GM12878 (cell line): ENCODE data around the gene TGM5. TPM values are rescaled to one million over a fixed set of nuclear protein-coding genes. Genes with fewer than 3 reads are reported as not detected.
A peak's percentile ranks its signal among the peaks of the same experiment; 100 is the strongest.

Source experiments
- ATAC-seq: fragments of 200-7000 bp; cut with Tn5 transposase; 3 replicates; pipeline ENCODE4 v1.9.1; 2020; ENCODE audit warnings: mild to moderate bottlenecking, moderate library complexity
- BruUV-seq: library from RNA; stranded (reverse); fragments of 400-500 nt; replicated peaks from 2 replicates; lab custom pipeline; 2021; lab: Mats Ljungman, UMichigan
- CTCF ChIA-PET: fragments of 300-600 bp; sonication (Branson Sonifier 250); formaldehyde crosslinking; extraction: SDS; loops from one replicate; lab custom pipeline; 2021; ENCODE audit warnings: inconsistent platforms; lab: Yijun Ruan, JAX
- POLR2A ChIA-PET: fragments of 350-600 bp; formaldehyde crosslinking; extraction: SDS; loops from one replicate; lab custom pipeline; 2021; ENCODE audit warnings: inconsistent platforms; lab: Charles Lee
- RAD21 ChIA-PET: fragments of 300-600 bp; sonication (Branson Sonifier 250); formaldehyde crosslinking; loops from one replicate; lab custom pipeline; 2023; ENCODE audit warnings: antibody characterized with exemption; ENCODE audit not compliant: unreplicated experiment; lab: Charles Lee
- SMC1A ChIA-PET: fragments of 300-600 bp; sonication (Branson Sonifier 250); formaldehyde crosslinking; loops from one replicate; lab custom pipeline; 2023; ENCODE audit not compliant: unreplicated experiment, uncharacterized antibody; lab: Charles Lee
- DNase-seq: peaks from one replicate; pipeline ENCODE4 v3.0.0-alpha.2; 2011; ENCODE audit warnings: low read depth, low spot score
- FAIRE-seq: peaks from 3 replicates; lab custom pipeline; 2011; peaks lifted over from hg19 to GRCh38; lab: Jason Lieb, UNC
- H2AFZ ChIP-seq: 2 replicates; pipeline ENCODE4 v1.6.0; 2011; ENCODE audit warnings: low read depth, low read length, control low read depth; ENCODE audit not compliant: control insufficient read depth
- H3K27ac ChIP-seq: 2 replicates; pipeline ENCODE4 v1.5.1; 2011; ENCODE audit warnings: control low read depth; ENCODE audit not compliant: control insufficient read depth, insufficient read depth
- H3K27me3 ChIP-seq, 2 experiments: replicated peaks in 1 of 2; 2 replicates each; pipeline versions ENCODE4 v1.6.0 to v1.6.1; 2011; ENCODE audit warnings: low read length in 1 of 2; ENCODE audit not compliant: control insufficient read depth in 2 of 2, insufficient read depth in 2 of 2
- H3K36me3 ChIP-seq, 2 experiments: 2 replicates each; pipeline ENCODE4 v1.5.1; 2011; ENCODE audit warnings: low read length in 1 of 2; ENCODE audit not compliant: control insufficient read depth in 2 of 2, insufficient read depth in 2 of 2
- H3K4me1 ChIP-seq: 2 replicates; pipeline ENCODE4 v1.6.1; 2011; ENCODE audit warnings: mild to moderate bottlenecking, low read length, moderate library complexity, mixed read lengths; ENCODE audit not compliant: control insufficient read depth, insufficient read depth
- H3K4me2 ChIP-seq: 2 replicates; pipeline ENCODE4 v1.6.0; 2011; ENCODE audit warnings: control low read depth; ENCODE audit not compliant: control insufficient read depth, insufficient read depth
- H3K4me3 ChIP-seq: fragments of 200-600 bp; sonication (generic); 2 replicates; pipeline ENCODE4 v1.5.1; 2016
- H3K79me2 ChIP-seq: 2 replicates; pipeline ENCODE4 v1.6.0; 2011; ENCODE audit warnings: low read length; ENCODE audit not compliant: control insufficient read depth, insufficient read depth
- H3K9ac ChIP-seq: 2 replicates; pipeline ENCODE4 v1.8.0; 2011; ENCODE audit warnings: low read length, control low read depth, mixed read lengths; ENCODE audit not compliant: control insufficient read depth, insufficient read depth
- H3K9me3 ChIP-seq: replicated peaks from 3 replicates; pipeline ENCODE4 v1.5.1; 2011; ENCODE audit warnings: mild to moderate bottlenecking, low read length; ENCODE audit not compliant: control insufficient read depth, insufficient read depth
- H4K20me1 ChIP-seq: 2 replicates; pipeline ENCODE4 v1.6.0; 2011; ENCODE audit not compliant: control insufficient read depth, insufficient read depth
- ASH2L ChIP-seq: fragments of 300-600, 200-600 bp; sonication (generic); IDR thresholded peaks from 2 replicates; pipeline ENCODE4 v1.6.1; 2017; ENCODE audit warnings: low read depth, mild to moderate bottlenecking, borderline replicate concordance
- BCL11A ChIP-seq: IDR thresholded peaks from 2 replicates; pipeline ENCODE4 v1.6.1; 2011; ENCODE audit warnings: low read depth, low read length
- BMI1 ChIP-seq: fragments of 450-650 bp; IDR thresholded peaks from 2 replicates; pipeline ENCODE4 v1.6.1; 2016; ENCODE audit warnings: mild to moderate bottlenecking, moderate library complexity, borderline replicate concordance
- CBX3 ChIP-seq: fragments of 200-600 bp; sonication (generic); IDR thresholded peaks from 2 replicates; pipeline ENCODE4 v1.6.1; 2016; ENCODE audit warnings: low read depth, borderline replicate concordance
- ESRRA ChIP-seq: IDR thresholded peaks from 2 replicates; pipeline ENCODE4 v1.6.1; 2012; ENCODE audit warnings: mild to moderate bottlenecking, low read length, improper control_type of control experiment
- KDM1A ChIP-seq: fragments of 200-600 bp; sonication (generic); IDR thresholded peaks from 2 replicates; pipeline ENCODE4 v1.6.1; 2016; ENCODE audit warnings: borderline replicate concordance
- KLF5 ChIP-seq: fragments of 450-650 bp; IDR thresholded peaks from 2 replicates; pipeline ENCODE4 v1.6.1; 2014; ENCODE audit warnings: mild to moderate bottlenecking; ENCODE audit not compliant: partially characterized antibody
- NFXL1 ChIP-seq: fragments of 450-650 bp; IDR thresholded peaks from 2 replicates; pipeline ENCODE4 v1.6.1; 2017; ENCODE audit warnings: antibody characterized with exemption, mild to moderate bottlenecking, borderline replicate concordance
- NFYA ChIP-seq: IDR thresholded peaks from 2 replicates; pipeline ENCODE4 v1.6.1; 2011; ENCODE audit warnings: low read depth, mild to moderate bottlenecking, low read length, improper control_type of control experiment, borderline replicate concordance
- POLR2AphosphoS2 ChIP-seq: IDR thresholded peaks from 2 replicates; pipeline ENCODE4 v1.6.1; 2011; ENCODE audit warnings: low read depth, mild to moderate bottlenecking, low read length, improper control_type of control experiment, moderate library complexity
- WGBS: methylation state at CpG from one replicate; pipeline ENCODE4 v1.1.6; 2016; ENCODE audit warnings: low lambda C conversion rate; ENCODE audit not compliant: insufficient replicate concordance, insufficient coverage; ENCODE audit errors: missing lambda C conversion rate; 5-methylcytosine and 5-hydroxymethylcytosine counted together
- in situ Hi-C: fragments of 300-500 bp; cut with MboI; formaldehyde crosslinking; loops from 9 replicates; pipeline ENCODE4 v1.14.3; 2018; ENCODE audit warnings: mixed read lengths
- intact Hi-C: fragments of 100-400 bp; cut with micrococcal nuclease; formaldehyde crosslinking; loops from one replicate; pipeline ENCODE4 v1.14.2; 2022; ENCODE audit not compliant: unreplicated experiment
- polyA plus RNA-seq, 11 experiments: library from polyadenylated mRNA; depleted of rRNA in 4 of 11; unstranded in 6 of 11; stranded (reverse) in 5 of 11; fragments of >200 nt; fragmentation: Nextera tagmentation in 4 of 11; fragmentation: Illumina TruSeq in 1 of 11; extraction: Ambion mirVana in 4 of 11; extraction: Trizol in 1 of 11; gene quantifications; 1 replicate in 1 of 11; 2 replicates in 10 of 11; pipeline versions ENCODE4 v1.2.1 to v1.2.3, GENCODE V29; 2011 to 2016; ENCODE audit warnings: inconsistent platforms in 2 of 11, missing spikeins in 2 of 11, low read depth in 1 of 11
- total RNA-seq, 4 experiments: library from RNA; depleted of rRNA in 3 of 4; stranded (reverse); fragments of >200 nt in 3 of 4; fragmentation: Illumina TruSeq in 1 of 4; extraction: Trizol in 1 of 4; gene quantifications; 2 replicates each; pipeline versions ENCODE4 v1.2.1 to v1.2.3, GENCODE V29; 2013 to 2021
- TF ChIP-seq, protein P1 (sequence below): IDR thresholded peaks from 2 replicates; pipeline ENCODE4 v1.6.1; 2012; ENCODE audit warnings: low read length, inconsistent platforms
- TF ChIP-seq, protein P2 (sequence below): fragments of 450-650 bp; IDR thresholded peaks from 2 replicates; pipeline ENCODE4 v1.6.1; 2017; ENCODE audit warnings: mild to moderate bottlenecking, moderate library complexity

TGM5 gene
- total and polyA plus RNA-seq, 10 of the 15 experiments (the other 5 are each of a cell fraction or from before 2014, with no cell fraction given), result 4.4 to 27.1 (median 5.6) TPM

GRCh38 chr15:43194795-43195194 is 71.9 kb downstream of the TGM5 start:
- ChIA-PET SMC1A (interaction anchor here (0.9 to 3.7 kb wide), 6 partner anchors 9 to 136 kb away, joined by 3 to 17 read pairs (median 6); no protein-coding TSS in a partner anchor), POLR2A (interaction anchor here (0.5 to 1.3 kb wide), 3 partner anchors 10 to 66 kb away, joined by 3 to 4 read pairs (median 3); no protein-coding TSS in a partner anchor), CTCF (interaction anchor here (0.8 to 6.8 kb wide), 8 partner anchors 9 to 92 kb away, joined by 3 to 70 read pairs (median 3); no protein-coding TSS in a partner anchor), RAD21 (interaction anchor here (0.5 to 6.5 kb wide), 5 partner anchors 9 to 91 kb away, joined by 3 to 28 read pairs (median 7); no protein-coding TSS in a partner anchor)
- Histone ChIP-seq H3K4me1 (no peaks in the 10 kb centered on the region), H3K36me3 (peaks cover 2 to 37% of the 10 kb centered on the region in 2 experiments; a peak in 3 of 4 replicates), H2AFZ (no peak overlapping the region), H3K4me2 (no peak overlapping the region), H3K27me3 (no peaks in the 10 kb centered on the region), H3K4me3 (no peak overlapping the region), H3K9ac (no peak overlapping the region), H3K79me2 (no peaks in the 10 kb centered on the region), H4K20me1 (no peaks in the 10 kb centered on the region), H3K27ac (no peak overlapping the region), H3K9me3 (no peaks in the 10 kb centered on the region; the same call in 2 of the 3 replicates)
- FAIRE-seq (no peak), ATAC-seq (no peak), DNase-seq (no peak)
- BruUV-seq, result TSS peak; percentile 19
- TF ChIP-seq ASH2L, result no peak
- TF ChIP-seq, protein P1, sequence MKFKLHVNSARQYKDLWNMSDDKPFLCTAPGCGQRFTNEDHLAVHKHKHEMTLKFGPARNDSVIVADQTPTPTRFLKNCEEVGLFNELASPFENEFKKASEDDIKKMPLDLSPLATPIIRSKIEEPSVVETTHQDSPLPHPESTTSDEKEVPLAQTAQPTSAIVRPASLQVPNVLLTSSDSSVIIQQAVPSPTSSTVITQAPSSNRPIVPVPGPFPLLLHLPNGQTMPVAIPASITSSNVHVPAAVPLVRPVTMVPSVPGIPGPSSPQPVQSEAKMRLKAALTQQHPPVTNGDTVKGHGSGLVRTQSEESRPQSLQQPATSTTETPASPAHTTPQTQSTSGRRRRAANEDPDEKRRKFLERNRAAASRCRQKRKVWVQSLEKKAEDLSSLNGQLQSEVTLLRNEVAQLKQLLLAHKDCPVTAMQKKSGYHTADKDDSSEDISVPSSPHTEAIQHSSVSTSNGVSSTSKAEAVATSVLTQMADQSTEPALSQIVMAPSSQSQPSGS, result no peak
- no peak for TF ChIP-seq NFYA
- no peak for TF ChIP-seq POLR2AphosphoS2
- no peak for TF ChIP-seq KDM1A
- TF ChIP-seq CBX3, result no peak
- TF ChIP-seq KLF5, result no peak
- TF ChIP-seq NFXL1, result no peak
- no peak for TF ChIP-seq BMI1
- TF ChIP-seq, protein P2, sequence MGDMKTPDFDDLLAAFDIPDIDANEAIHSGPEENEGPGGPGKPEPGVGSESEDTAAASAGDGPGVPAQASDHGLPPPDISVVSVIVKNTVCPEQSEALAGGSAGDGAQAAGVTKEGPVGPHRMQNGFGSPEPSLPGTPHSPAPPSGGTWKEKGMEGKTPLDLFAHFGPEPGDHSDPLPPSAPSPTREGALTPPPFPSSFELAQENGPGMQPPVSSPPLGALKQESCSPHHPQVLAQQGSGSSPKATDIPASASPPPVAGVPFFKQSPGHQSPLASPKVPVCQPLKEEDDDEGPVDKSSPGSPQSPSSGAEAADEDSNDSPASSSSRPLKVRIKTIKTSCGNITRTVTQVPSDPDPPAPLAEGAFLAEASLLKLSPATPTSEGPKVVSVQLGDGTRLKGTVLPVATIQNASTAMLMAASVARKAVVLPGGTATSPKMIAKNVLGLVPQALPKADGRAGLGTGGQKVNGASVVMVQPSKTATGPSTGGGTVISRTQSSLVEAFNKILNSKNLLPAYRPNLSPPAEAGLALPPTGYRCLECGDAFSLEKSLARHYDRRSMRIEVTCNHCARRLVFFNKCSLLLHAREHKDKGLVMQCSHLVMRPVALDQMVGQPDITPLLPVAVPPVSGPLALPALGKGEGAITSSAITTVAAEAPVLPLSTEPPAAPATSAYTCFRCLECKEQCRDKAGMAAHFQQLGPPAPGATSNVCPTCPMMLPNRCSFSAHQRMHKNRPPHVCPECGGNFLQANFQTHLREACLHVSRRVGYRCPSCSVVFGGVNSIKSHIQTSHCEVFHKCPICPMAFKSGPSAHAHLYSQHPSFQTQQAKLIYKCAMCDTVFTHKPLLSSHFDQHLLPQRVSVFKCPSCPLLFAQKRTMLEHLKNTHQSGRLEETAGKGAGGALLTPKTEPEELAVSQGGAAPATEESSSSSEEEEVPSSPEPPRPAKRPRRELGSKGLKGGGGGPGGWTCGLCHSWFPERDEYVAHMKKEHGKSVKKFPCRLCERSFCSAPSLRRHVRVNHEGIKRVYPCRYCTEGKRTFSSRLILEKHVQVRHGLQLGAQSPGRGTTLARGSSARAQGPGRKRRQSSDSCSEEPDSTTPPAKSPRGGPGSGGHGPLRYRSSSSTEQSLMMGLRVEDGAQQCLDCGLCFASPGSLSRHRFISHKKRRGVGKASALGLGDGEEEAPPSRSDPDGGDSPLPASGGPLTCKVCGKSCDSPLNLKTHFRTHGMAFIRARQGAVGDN, result no peak
- no peak for TF ChIP-seq ESRRA
- TF ChIP-seq BCL11A, result no peak
- intact Hi-C loops (no loop called here), in situ Hi-C loops (no loop called here)
- WGBS, result 100% methylated on average over 2 of the region's 2 CpGs
